ENCODE results near the gene SRRM3.
"Not testable (repeated sequence)": the region's sequence is repeated elsewhere in the genome, so short reads cannot be mapped to it uniquely, and the experiment has no call there.

The SRRM3 gene

GRCh38 chr7:76191783-76192240, 9.9 kb upstream of the SRRM3 start:
- DNase-seq: peak; percentile 9 to 28 (median 24)

- DNase-seq: no peak
Observed at GRCh38 chr7:76193466-76193865, 8.2 kb upstream of the SRRM3 start.

- no peak for DNase-seq
Observed at GRCh38 chr7:76193883-76194282, 7.8 kb upstream of the SRRM3 start.

- no peak for DNase-seq
Observed at GRCh38 chr7:76196786-76197185, 4.9 kb upstream of the SRRM3 start.

- no peak for DNase-seq
Observed at GRCh38 chr7:76198202-76198601, 3.5 kb upstream of the SRRM3 start.

- DNase-seq: no peak
Observed at GRCh38 chr7:76202666-76203030, 952 bp downstream of the SRRM3 start.

GRCh38 chr7:76204147-76204546, 2.5 kb downstream of the SRRM3 start:
- no peak for DNase-seq

- DNase-seq: no peak
Observed at GRCh38 chr7:76206633-76207032, 4.9 kb downstream of the SRRM3 start.

GRCh38 chr7:76209310-76209709, 7.6 kb downstream of the SRRM3 start:
- no peak for DNase-seq

GRCh38 chr7:76211216-76211615, 9.5 kb downstream of the SRRM3 start:
- DNase-seq: no peak

- DNase-seq: not testable (repeated sequence)
Observed at GRCh38 chr7:76215349-76215748, 13.7 kb downstream of the SRRM3 start.

- no peak for DNase-seq
Observed at GRCh38 chr7:76216381-76217082, 14.8 kb downstream of the SRRM3 start.

GRCh38 chr7:76217942-76218566, 16.4 kb downstream of the SRRM3 start:
- no peak for DNase-seq

GRCh38 chr7:76220185-76221057, 18.7 kb downstream of the SRRM3 start:
- peak in 3 of 4 experiments; percentile 16 to 50 (median 24) for DNase-seq

GRCh38 chr7:76222333-76222732, 20.6 kb downstream of the SRRM3 start:
- DNase-seq: no peak

GRCh38 chr7:76222839-76223238, 21.1 kb downstream of the SRRM3 start:
- DNase-seq: no peak

- DNase-seq: no peak
Observed at GRCh38 chr7:76223286-76223972, 21.7 kb downstream of the SRRM3 start.

- no peak for DNase-seq
Observed at GRCh38 chr7:76224695-76225094, 23.0 kb downstream of the SRRM3 start.

- DNase-seq: peak; percentile 18 to 62 (median 36)
Observed at GRCh38 chr7:76225379-76225778, 23.7 kb downstream of the SRRM3 start.

- no peak for DNase-seq
Observed at GRCh38 chr7:76225951-76226350, 24.3 kb downstream of the SRRM3 start.

GRCh38 chr7:76226878-76227423, 25.3 kb downstream of the SRRM3 start:
- not testable (repeated sequence) for DNase-seq

- no peak for DNase-seq
Observed at GRCh38 chr7:76230214-76230613, 28.5 kb downstream of the SRRM3 start.
